DOHH2 (cell line): ENCODE data around the gene VPS51.
A peak's percentile ranks its signal among the peaks of the same experiment; 100 is the strongest.

Experiments used
- H3F3A ChIP-seq: fragments of 200-600 bp; sonication (generic), shearing (Covaris generic); 2 replicates; pipeline ENCODE4 v1.6.0; 2016; ENCODE audit warnings: antibody characterized with exemption, mild to moderate bottlenecking; ENCODE audit not compliant: control insufficient read depth, insufficient read depth
- H3K27ac ChIP-seq: fragments of 200-600 bp; sonication (generic); 2 replicates; pipeline ENCODE4 v1.5.1; 2014; ENCODE audit warnings: low read depth, mild to moderate bottlenecking, low read length, moderate library complexity
- H3K27me3 ChIP-seq: fragments of 200-600 bp; sonication (generic); 2 replicates; pipeline ENCODE4 v1.6.1; 2014; ENCODE audit warnings: mild to moderate bottlenecking, low read length, mixed read lengths; ENCODE audit not compliant: control insufficient read depth
- H3K36me3 ChIP-seq: fragments of 200-600 bp; sonication (generic); 2 replicates; pipeline ENCODE4 v1.6.1; 2014; ENCODE audit warnings: mild to moderate bottlenecking, low read length, moderate library complexity, mixed read lengths; ENCODE audit not compliant: control insufficient read depth
- H3K4me1 ChIP-seq: fragments of 200-600 bp; sonication (generic); 2 replicates; pipeline ENCODE4 v1.6.1; 2014; ENCODE audit warnings: mild to moderate bottlenecking, low read length, mixed read lengths; ENCODE audit not compliant: control insufficient read depth
- H3K4me2 ChIP-seq: fragments of 200-600 bp; sonication (generic); 2 replicates; pipeline ENCODE4 v1.6.0; 2014; ENCODE audit warnings: mild to moderate bottlenecking, low read length, moderate library complexity
- H3K4me3 ChIP-seq: fragments of 200-600 bp; sonication (generic); 2 replicates; pipeline ENCODE4 v1.5.1; 2014; ENCODE audit warnings: mild to moderate bottlenecking, low read length, mixed read lengths
- H3K79me2 ChIP-seq: fragments of 200-600 bp; sonication (generic); 2 replicates; pipeline ENCODE4 v1.6.1; 2014; ENCODE audit warnings: mild to moderate bottlenecking, low read length, mixed read lengths; ENCODE audit not compliant: control insufficient read depth
- H3K9me2 ChIP-seq: fragments of 200-600 bp; sonication (generic); replicated peaks from 2 replicates; pipeline ENCODE4 v1.6.1; 2014; ENCODE audit warnings: mild to moderate bottlenecking, low read length, mixed read lengths; ENCODE audit not compliant: control insufficient read depth
- H3K9me3 ChIP-seq: fragments of 200-600 bp; sonication (generic); 2 replicates; pipeline ENCODE4 v1.6.1; 2014; ENCODE audit warnings: antibody characterized with exemption, low read length, mixed read lengths; ENCODE audit not compliant: control insufficient read depth, insufficient read depth
- H4K20me1 ChIP-seq: fragments of 200-600 bp; sonication (generic); 2 replicates; pipeline ENCODE4 v1.6.0; 2014; ENCODE audit warnings: low read depth, mild to moderate bottlenecking, antibody characterized with exemption, low read length, moderate library complexity; ENCODE audit not compliant: control insufficient read depth, insufficient read depth
- CTCF ChIP-seq: fragments of 200-600 bp; sonication (generic); IDR thresholded peaks from one replicate; pipeline ENCODE4 v1.5.1; 2014; ENCODE audit warnings: antibody characterized with exemption, mild to moderate bottlenecking, low read depth, low read length; ENCODE audit not compliant: poor library complexity, severe bottlenecking
- EZH2phosphoT487 ChIP-seq: fragments of 200-600 bp; sonication (generic); IDR thresholded peaks from 2 replicates; pipeline ENCODE4 v1.6.1; 2017; ENCODE audit warnings: borderline replicate concordance, mild to moderate bottlenecking, antibody characterized with exemption, low read length, moderate library complexity, mixed read lengths

VPS51 gene

GRCh38 chr11:65078151-65078550 is 17.9 kb upstream of the VPS51 start:
- H3K9me2 ChIP-seq, result no peaks in the 10 kb centered on the region
- peaks cover 65% of the 10 kb centered on the region for H3K79me2 ChIP-seq
- no peaks in the 10 kb centered on the region for H3F3A ChIP-seq
- H3K36me3 ChIP-seq, result peaks cover 76% of the 10 kb centered on the region
- no peaks in the 10 kb centered on the region for H4K20me1 ChIP-seq
- TF ChIP-seq EZH2phosphoT487 (no peak), CTCF (peak; percentile 83)
- no peaks in the 10 kb centered on the region for H3K9me3 ChIP-seq
- peak overlapping the region; percentile 31 for H3K4me3 ChIP-seq
- H3K4me2 ChIP-seq, result peak overlapping the region; percentile 37
- no peak overlapping the region for H3K27ac ChIP-seq
- no peaks in the 10 kb centered on the region for H3K27me3 ChIP-seq
- peaks cover 49% of the 10 kb centered on the region for H3K4me1 ChIP-seq

- TF ChIP-seq EZH2phosphoT487 (no peak), CTCF (no peak)
Observed at GRCh38 chr11:65078786-65079342, 17.1 kb upstream of the VPS51 start.

GRCh38 chr11:65083134-65083833 is 12.7 kb upstream of the VPS51 start:
- H3K4me2 ChIP-seq, result peak overlapping the region; percentile 85
- H3F3A ChIP-seq, result 0 out of 2 replicates have a peak, but pooled peaks cover 2% of the 10 kb centered on the region
- peaks cover 68% of the 10 kb centered on the region for H3K79me2 ChIP-seq
- no peaks in the 10 kb centered on the region for H3K27me3 ChIP-seq
- H3K9me2 ChIP-seq, result no peaks in the 10 kb centered on the region
- no peaks in the 10 kb centered on the region for H3K9me3 ChIP-seq
- peak overlapping the region; percentile 90 for H3K4me3 ChIP-seq
- peaks cover 80% of the 10 kb centered on the region for H3K36me3 ChIP-seq
- no peak for TF ChIP-seq EZH2phosphoT487
- no peak for TF ChIP-seq CTCF
- H3K4me1 ChIP-seq, result peaks cover 49% of the 10 kb centered on the region
- no peaks in the 10 kb centered on the region for H4K20me1 ChIP-seq
- H3K27ac ChIP-seq, result peak overlapping the region; percentile 70

More at GRCh38 chr11:65078786-65079342, 17.1 kb upstream of the VPS51 start:
- H3K27ac ChIP-seq, result no peak overlapping the region
- H3K9me3 ChIP-seq, result no peaks in the 10 kb centered on the region
- H3K4me3 ChIP-seq, result peak overlapping the region; percentile 31
- H3K36me3 ChIP-seq, result peaks cover 83% of the 10 kb centered on the region
- H3K9me2 ChIP-seq, result no peaks in the 10 kb centered on the region
- peaks cover 47% of the 10 kb centered on the region for H3K4me1 ChIP-seq
- H3F3A ChIP-seq, result no peaks in the 10 kb centered on the region
- peak overlapping the region; percentile 37 for H3K4me2 ChIP-seq
- H4K20me1 ChIP-seq, result no peaks in the 10 kb centered on the region
- peaks cover 73% of the 10 kb centered on the region for H3K79me2 ChIP-seq
- no peaks in the 10 kb centered on the region for H3K27me3 ChIP-seq
